ENCODE measurements around the gene ST6GALNAC3.

Gene ST6GALNAC3

DNA sequence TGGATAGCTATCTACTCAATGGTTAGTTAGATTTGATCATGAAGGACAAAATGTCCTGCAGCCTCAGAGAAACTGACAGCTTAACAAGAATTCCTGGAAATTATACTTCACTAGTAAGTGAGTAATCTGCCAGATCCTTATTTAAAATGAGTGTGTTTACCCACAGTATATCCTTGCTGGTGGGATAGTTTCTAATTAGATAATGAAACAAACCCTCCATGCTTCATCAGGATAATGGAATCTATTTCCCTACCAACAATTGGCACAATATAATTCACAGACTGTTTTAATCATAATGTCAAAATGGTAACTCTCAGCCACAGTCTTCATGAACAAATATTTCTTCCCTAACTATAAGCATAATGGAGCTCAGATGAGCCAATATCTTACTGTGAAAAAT is 553.4 kb downstream of the ST6GALNAC3 start:
- H3K9me3 ChIP-seq: no peaks in the 10 kb centered on the region
- TF ChIP-seq, protein P1, sequence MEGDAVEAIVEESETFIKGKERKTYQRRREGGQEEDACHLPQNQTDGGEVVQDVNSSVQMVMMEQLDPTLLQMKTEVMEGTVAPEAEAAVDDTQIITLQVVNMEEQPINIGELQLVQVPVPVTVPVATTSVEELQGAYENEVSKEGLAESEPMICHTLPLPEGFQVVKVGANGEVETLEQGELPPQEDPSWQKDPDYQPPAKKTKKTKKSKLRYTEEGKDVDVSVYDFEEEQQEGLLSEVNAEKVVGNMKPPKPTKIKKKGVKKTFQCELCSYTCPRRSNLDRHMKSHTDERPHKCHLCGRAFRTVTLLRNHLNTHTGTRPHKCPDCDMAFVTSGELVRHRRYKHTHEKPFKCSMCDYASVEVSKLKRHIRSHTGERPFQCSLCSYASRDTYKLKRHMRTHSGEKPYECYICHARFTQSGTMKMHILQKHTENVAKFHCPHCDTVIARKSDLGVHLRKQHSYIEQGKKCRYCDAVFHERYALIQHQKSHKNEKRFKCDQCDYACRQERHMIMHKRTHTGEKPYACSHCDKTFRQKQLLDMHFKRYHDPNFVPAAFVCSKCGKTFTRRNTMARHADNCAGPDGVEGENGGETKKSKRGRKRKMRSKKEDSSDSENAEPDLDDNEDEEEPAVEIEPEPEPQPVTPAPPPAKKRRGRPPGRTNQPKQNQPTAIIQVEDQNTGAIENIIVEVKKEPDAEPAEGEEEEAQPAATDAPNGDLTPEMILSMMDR (IDR thresholded peaks at IDR 0.05): no peak
- intact Hi-C loops (cut with DNase I; ENCODE audit: low total_unique reads): no loop called here
- H3K4me3 ChIP-seq: no peak overlapping the region
- no peaks in the 10 kb centered on the region for H3K27me3 ChIP-seq
- no peak overlapping the region for H3K27ac ChIP-seq
- no peaks in the 10 kb centered on the region for H3K4me1 ChIP-seq
- no peaks in the 10 kb centered on the region for H3K36me3 ChIP-seq
- DNase-seq: no peak

DNA sequence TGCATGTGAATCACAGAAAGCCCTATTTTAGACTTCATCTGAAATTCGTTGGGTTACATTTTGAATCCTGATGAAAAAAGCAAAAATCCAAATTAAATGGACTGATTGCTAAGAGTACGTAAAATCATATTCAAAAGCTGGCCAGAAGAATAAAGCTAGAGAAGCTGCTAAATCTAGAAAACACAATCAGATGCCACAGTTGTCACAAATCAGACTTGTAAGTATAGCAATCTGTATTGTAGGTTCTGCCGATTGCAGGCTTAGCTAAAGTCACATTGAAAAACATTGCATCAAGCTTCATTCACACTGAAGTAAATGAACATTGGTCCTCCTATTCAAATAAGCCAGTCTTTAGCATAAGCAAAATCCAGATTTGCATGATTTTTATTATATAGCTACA is 557.6 kb downstream of the ST6GALNAC3 start:
- Histone ChIP-seq H3K4me3 (no peak overlapping the region), H3K27me3 (no peaks in the 10 kb centered on the region), H3K36me3 (no peaks in the 10 kb centered on the region), H3K9me3 (no peaks in the 10 kb centered on the region), H3K4me1 (no peaks in the 10 kb centered on the region), H3K27ac (no peak overlapping the region)
- intact Hi-C loops (cut with DNase I; ENCODE audit: low total_unique reads): no loop called here
- DNase-seq: no peak
- TF ChIP-seq, protein P1 (IDR thresholded peaks at IDR 0.05): no peak

DNA sequence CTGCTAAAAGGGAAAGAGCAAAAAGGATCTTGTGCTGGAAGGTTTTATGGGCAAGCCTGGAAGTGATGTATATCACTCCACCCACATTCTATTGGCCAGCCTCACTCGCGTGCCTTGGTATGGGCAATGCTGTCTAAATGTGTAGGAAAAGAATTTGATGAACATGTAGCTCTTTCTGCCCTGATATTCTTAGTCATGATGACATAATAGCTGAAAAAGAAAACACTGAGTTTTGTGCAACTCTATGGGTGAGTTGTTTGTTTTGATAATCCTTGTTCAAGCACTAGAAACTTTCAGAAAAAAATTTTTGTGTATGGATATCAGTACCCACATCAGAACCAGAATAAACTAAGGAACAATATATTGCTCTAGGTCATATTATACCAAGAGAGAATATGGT is 561.2 kb downstream of the ST6GALNAC3 start:
- no peaks in the 10 kb centered on the region for H3K4me1 ChIP-seq
- no peak for DNase-seq
- intact Hi-C loops (cut with DNase I; ENCODE audit: low total_unique reads): no loop called here
- TF ChIP-seq, protein P1 (IDR thresholded peaks at IDR 0.05): no peak
- H3K36me3 ChIP-seq: no peaks in the 10 kb centered on the region
- no peak overlapping the region for H3K27ac ChIP-seq
- H3K9me3 ChIP-seq: no peaks in the 10 kb centered on the region
- no peaks in the 10 kb centered on the region for H3K27me3 ChIP-seq
- no peak overlapping the region for H3K4me3 ChIP-seq

DNA sequence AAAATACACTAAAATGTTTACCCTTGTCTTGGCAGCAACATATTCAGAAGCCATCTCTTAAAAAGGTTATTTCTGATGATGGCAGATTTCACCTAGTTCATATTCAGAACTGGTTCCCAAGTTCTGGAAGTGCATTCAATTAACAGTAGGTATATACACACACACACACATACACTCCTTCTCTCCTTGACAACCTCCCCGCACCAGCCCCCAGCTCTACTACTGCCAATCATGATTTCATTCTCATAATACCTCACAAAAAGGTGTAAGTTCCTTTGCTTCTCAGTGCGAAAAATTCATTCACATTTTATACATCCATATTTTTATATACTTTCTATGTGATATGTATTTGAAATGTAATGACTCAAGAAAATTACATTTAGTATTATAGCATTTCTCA is 564.6 kb downstream of the ST6GALNAC3 start:
- no peak overlapping the region for H3K4me3 ChIP-seq
- TF ChIP-seq, protein P1 (IDR thresholded peaks at IDR 0.05): no peak
- H3K27ac ChIP-seq: no peak overlapping the region
- H3K4me1 ChIP-seq: no peaks in the 10 kb centered on the region
- intact Hi-C loops (cut with DNase I; ENCODE audit: low total_unique reads): no loop called here
- DNase-seq: no peak
- no peaks in the 10 kb centered on the region for H3K36me3 ChIP-seq
- no peaks in the 10 kb centered on the region for H3K27me3 ChIP-seq
- no peaks in the 10 kb centered on the region for H3K9me3 ChIP-seq

DNA sequence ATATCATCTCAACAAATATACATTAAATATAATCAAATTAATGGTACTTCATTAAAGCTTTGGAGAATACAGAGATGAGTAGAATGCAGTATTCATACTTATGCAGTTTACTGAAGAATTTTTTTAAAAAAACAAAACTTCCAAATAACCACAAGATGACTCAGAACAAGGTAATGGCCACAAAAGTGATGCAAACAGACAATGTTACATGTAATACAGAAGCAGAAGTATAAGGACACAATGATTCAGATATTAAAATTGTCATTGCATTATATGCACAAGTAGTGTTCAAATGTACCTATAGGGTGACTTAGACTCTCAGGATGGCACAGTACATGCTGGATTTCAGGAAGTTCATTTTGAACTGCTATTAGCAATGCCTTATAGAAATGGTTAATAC is 565.5 kb downstream of the ST6GALNAC3 start:
- TF ChIP-seq, protein P1 (IDR thresholded peaks at IDR 0.05): no peak
- no peaks in the 10 kb centered on the region for H3K9me3 ChIP-seq
- H3K27ac ChIP-seq: no peak overlapping the region
- intact Hi-C loops (cut with DNase I; ENCODE audit: low total_unique reads): no loop called here
- no peak overlapping the region for H3K4me3 ChIP-seq
- no peak for DNase-seq
- H3K36me3 ChIP-seq: no peaks in the 10 kb centered on the region
- H3K27me3 ChIP-seq: no peaks in the 10 kb centered on the region
- H3K4me1 ChIP-seq: no peaks in the 10 kb centered on the region

DNA sequence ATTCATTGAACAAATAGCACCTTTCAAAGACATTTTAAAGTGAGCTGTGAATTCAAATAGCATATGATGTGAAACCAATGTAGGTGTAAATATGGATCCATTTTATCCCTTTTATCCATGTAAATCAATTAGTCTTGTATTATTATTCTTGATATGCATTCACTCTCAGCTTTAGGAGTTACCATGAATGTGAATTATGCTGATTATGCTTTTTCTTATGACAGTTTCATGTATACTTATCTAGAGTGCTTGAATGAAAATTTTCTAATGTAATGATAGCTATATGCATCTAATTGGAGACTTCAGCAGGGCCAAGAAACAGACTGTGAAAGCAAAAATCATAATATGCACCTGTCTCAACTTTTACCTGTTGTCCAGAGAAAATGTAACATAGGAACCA is 566.2 kb downstream of the ST6GALNAC3 start:
- no peaks in the 10 kb centered on the region for H3K36me3 ChIP-seq
- no peak overlapping the region for H3K27ac ChIP-seq
- no peaks in the 10 kb centered on the region for H3K4me1 ChIP-seq
- H3K9me3 ChIP-seq: no peaks in the 10 kb centered on the region
- no peak for DNase-seq
- H3K27me3 ChIP-seq: no peaks in the 10 kb centered on the region
- TF ChIP-seq, protein P1 (IDR thresholded peaks at IDR 0.05): no peak
- no peak overlapping the region for H3K4me3 ChIP-seq
- intact Hi-C loops (cut with DNase I; ENCODE audit: low total_unique reads): no loop called here

Data from tibial artery (tissue), 4 donors.